ENCODE measurements around the gene EEF1A2.

DNA sequence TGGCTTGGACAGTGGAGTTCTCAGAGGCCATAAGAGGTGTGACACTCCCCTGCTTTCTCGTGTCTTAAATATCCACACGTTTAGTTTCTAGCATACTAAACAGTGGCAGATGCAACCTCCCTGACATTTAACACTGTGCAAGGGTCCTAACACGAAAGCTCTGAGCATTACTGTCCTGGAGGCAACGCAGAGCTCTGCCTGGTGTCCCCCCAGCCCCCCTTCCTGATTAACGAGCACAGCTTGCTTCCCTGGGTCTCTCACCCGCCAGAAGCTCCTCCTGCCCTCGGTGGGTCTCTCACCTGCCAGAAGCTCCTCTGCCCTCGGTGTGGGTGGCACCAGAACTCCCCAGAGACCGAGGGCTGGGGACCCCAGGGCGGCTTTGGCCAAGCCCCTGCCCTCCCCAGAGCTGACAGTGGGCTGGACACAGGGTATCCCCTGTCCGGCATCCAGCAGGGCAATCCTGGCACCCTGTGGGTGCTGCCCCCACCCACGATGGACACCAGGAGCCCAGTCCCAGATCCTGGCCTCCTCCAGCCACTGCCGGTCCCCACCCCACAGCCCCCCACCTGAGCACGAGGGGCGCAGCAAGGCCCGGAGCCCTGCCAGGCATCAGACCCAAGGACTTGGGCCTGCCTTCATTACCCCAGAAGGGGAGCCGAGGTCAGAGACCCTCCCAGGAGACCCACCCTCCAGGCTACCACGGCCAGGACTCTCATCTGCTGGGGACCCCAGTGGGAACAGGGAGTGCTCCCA, 14.1 kb downstream of the EEF1A2 start:
- TF ChIP-seq POLR2A (IDR thresholded peaks at IDR 0.05) = no peak
- TF ChIP-seq, protein P1, sequence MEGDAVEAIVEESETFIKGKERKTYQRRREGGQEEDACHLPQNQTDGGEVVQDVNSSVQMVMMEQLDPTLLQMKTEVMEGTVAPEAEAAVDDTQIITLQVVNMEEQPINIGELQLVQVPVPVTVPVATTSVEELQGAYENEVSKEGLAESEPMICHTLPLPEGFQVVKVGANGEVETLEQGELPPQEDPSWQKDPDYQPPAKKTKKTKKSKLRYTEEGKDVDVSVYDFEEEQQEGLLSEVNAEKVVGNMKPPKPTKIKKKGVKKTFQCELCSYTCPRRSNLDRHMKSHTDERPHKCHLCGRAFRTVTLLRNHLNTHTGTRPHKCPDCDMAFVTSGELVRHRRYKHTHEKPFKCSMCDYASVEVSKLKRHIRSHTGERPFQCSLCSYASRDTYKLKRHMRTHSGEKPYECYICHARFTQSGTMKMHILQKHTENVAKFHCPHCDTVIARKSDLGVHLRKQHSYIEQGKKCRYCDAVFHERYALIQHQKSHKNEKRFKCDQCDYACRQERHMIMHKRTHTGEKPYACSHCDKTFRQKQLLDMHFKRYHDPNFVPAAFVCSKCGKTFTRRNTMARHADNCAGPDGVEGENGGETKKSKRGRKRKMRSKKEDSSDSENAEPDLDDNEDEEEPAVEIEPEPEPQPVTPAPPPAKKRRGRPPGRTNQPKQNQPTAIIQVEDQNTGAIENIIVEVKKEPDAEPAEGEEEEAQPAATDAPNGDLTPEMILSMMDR (IDR thresholded peaks at IDR 0.05) = no peak

All from lower leg skin (tissue), 3 donors.